DND-41 (cell line): Measurements from ENCODE around the gene PLA2G15.

Experiments
- EZH2 ChIP-seq: IDR thresholded peaks from 3 replicates; pipeline ENCODE4 v1.6.1; 2012; ENCODE audit warnings: borderline replicate concordance, low read depth, mild to moderate bottlenecking, moderate library complexity, low read length, inconsistent platforms; ENCODE audit not compliant: severe bottlenecking
- TF ChIP-seq, protein P1 (sequence below): IDR thresholded peaks from 2 replicates; pipeline ENCODE4 v1.5.1; 2012; ENCODE audit warnings: borderline replicate concordance, low read length, moderate library complexity, mild to moderate bottlenecking; ENCODE audit not compliant: poor library complexity, severe bottlenecking; ENCODE audit errors: extremely low read depth

DNA sequence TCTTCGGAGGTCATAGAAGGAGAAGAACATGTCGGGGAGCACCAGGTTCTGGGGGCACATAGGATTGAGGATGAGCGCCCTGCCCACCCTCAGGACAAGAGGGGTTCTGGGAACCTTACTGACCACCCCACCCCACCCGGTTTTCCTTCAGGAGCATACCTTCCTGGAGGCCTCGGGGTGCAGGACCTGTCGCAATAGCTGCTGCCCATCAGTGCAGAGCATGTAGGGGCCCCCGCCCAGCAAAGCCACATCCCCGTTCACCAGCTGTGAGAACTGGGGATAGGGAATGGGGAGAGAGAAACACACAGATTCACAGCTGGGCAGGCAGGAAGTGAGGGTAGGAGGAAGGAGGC lies 11.4 kb upstream of the PLA2G15 start:
- TF ChIP-seq, protein P1, sequence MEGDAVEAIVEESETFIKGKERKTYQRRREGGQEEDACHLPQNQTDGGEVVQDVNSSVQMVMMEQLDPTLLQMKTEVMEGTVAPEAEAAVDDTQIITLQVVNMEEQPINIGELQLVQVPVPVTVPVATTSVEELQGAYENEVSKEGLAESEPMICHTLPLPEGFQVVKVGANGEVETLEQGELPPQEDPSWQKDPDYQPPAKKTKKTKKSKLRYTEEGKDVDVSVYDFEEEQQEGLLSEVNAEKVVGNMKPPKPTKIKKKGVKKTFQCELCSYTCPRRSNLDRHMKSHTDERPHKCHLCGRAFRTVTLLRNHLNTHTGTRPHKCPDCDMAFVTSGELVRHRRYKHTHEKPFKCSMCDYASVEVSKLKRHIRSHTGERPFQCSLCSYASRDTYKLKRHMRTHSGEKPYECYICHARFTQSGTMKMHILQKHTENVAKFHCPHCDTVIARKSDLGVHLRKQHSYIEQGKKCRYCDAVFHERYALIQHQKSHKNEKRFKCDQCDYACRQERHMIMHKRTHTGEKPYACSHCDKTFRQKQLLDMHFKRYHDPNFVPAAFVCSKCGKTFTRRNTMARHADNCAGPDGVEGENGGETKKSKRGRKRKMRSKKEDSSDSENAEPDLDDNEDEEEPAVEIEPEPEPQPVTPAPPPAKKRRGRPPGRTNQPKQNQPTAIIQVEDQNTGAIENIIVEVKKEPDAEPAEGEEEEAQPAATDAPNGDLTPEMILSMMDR: no peak
- TF ChIP-seq EZH2: no peak
